Heart left ventricle (tissue), 16 donors: ENCODE data around the gene DIP2C. TPM values are rescaled to one million over a fixed set of nuclear protein-coding genes. Genes with fewer than 3 reads are reported as not detected.

Source experiments
- ATAC-seq, 4 donors: fragments of 200-7000 bp; cut with Tn5 transposase; one replicate each; pipeline ENCODE4 v1.9.1; 2020 to 2022; ENCODE audit warnings: moderate library complexity in 4 of 4, mild to moderate bottlenecking in 3 of 4, moderate number of reproducible peaks in 1 of 4
- DNase-seq, 5 donors: peaks; one replicate each; pipeline ENCODE4 v3.0.0-alpha.2; 2020
- H3K27ac ChIP-seq, 12 donors: fragments of 200-600 bp; sonication (generic) in 4 of 12; one replicate each; pipeline versions ENCODE4 v1.5.0 to v1.8.0; 2016 to 2022; ENCODE audit warnings: mild to moderate bottlenecking in 2 of 12
- H3K27me3 ChIP-seq, 9 donors: fragments of 200-600 bp; sonication (generic) in 2 of 9; one replicate each; pipeline versions ENCODE4 v1.5.1 to v1.8.0; 2016 to 2022; ENCODE audit warnings: mild to moderate bottlenecking in 3 of 9
- H3K36me3 ChIP-seq, 9 donors: fragments of 200-600 bp; sonication (generic) in 2 of 9; one replicate each; pipeline versions ENCODE4 v1.5.0 to v1.8.0; 2018 to 2022; ENCODE audit warnings: mild to moderate bottlenecking in 2 of 9
- H3K4me1 ChIP-seq, 12 donors: fragments of 200-600 bp; sonication (generic) in 4 of 12; one replicate each; pipeline versions ENCODE4 v1.5.0 to v1.8.0; 2016 to 2022; ENCODE audit warnings: mild to moderate bottlenecking in 3 of 12
- H3K4me3 ChIP-seq, 12 donors: fragments of 200-600 bp; sonication (generic) in 4 of 12; one replicate each; pipeline versions ENCODE4 v1.5.0 to v1.8.0; 2017 to 2022; ENCODE audit warnings: mild to moderate bottlenecking in 9 of 12, moderate library complexity in 4 of 12
- H3K9me3 ChIP-seq, 12 donors: fragments of 200-600 bp; sonication (generic) in 4 of 12; one replicate each; pipeline versions ENCODE4 v1.5.0 to v1.8.0; 2016 to 2022; ENCODE audit warnings: mild to moderate bottlenecking in 1 of 12
- CTCF ChIP-seq, 12 donors: fragments of 200-600 bp; sonication (generic) in 4 of 12; IDR thresholded peaks; one replicate each; pipeline versions ENCODE4 v1.5.0 to v1.8.0; 2018 to 2022; ENCODE audit warnings: antibody characterized with exemption in 12 of 12, mild to moderate bottlenecking in 5 of 12
- POLR2A ChIP-seq, 2 donors: fragments of 450-650 bp; IDR thresholded peaks; one replicate each; pipeline ENCODE4 v1.6.1; 2017; ENCODE audit warnings: antibody characterized with exemption in 2 of 2, mild to moderate bottlenecking in 2 of 2, moderate library complexity in 2 of 2
- WGBS, 4 donors: extraction: QIAGEN DNeasy Blood & Tissue Kit in 2 of 4; methylation state at CpG; one replicate each; pipeline versions ENCODE4 v1.1.5 to v1.1.7; 2013 to 2018; 5-methylcytosine and 5-hydroxymethylcytosine counted together
- intact Hi-C, 10 donors: fragments of 100-400 bp; cut with DNase I; formaldehyde crosslinking; loops; one replicate each; pipeline versions ENCODE4 v1.11.1 to v1.14.2; 2022
- polyA plus RNA-seq, 2 donors: library from polyadenylated mRNA; stranded (reverse); fragments of 200-250 nt; gene quantifications; one replicate each; pipeline ENCODE4 v1.2.3, GENCODE V29; 2013
- total RNA-seq, 9 donors: library from RNA; depleted of rRNA in 2 of 9; stranded (reverse); fragments of >200 nt in 2 of 9; fragmentation: NEBNext Ultra II Directional in 3 of 9; extraction: Animal tissue kit (Norgen Biotek cat#: 25700) in 3 of 9; gene quantifications; one replicate each; pipeline versions ENCODE4 v1.1.0 to v1.2.4, GENCODE V29; 2016 to 2023
- donor health status: ischemic (EF 13 %, LVEDD 7.1; RV severe dilation, severe dysfunction).
- donor health status: healthy with polysubstance abuse.
- donor health status: DM: no; HTN: yes; CAD: no.
- donor health status: DM: no; HTN: no; CAD: no.
- donor health status: ischemic (EF 25% LVEDD 6.9; RV normal size, moderate dysfunction).
- donor health status: ischemic (EF 25% LVEDD 5.7; RV mildly dilated, moderate dysfunction).
- donor health status: healthy.
- donor health status: DM: yes; HTN: yes; CAD: no.
- donor health status: ischemic (EF 35%, LVEDD 5.7; RV mildly dilated, moderate dysfunction).
- donor health status: nonischemic (EF 11% LVEDD 7.7; RV severe dilation, severe dysfunction).
- donor health status: DM: yes; HTN: yes; CAD: no.
- donor health status: PGD.
- donor health status: ischemic (EF 29% LVEDD 5.4; RV normal size, mild dysfunction).
- donor health status: nonischemic (EF 23%, LVEDD 6.1; RV moderate dilation, normal function).

The DIP2C gene
- total and polyA plus RNA-seq, 11 donors = 7.4 to 43.1 (median 28.5) TPM

DNA sequence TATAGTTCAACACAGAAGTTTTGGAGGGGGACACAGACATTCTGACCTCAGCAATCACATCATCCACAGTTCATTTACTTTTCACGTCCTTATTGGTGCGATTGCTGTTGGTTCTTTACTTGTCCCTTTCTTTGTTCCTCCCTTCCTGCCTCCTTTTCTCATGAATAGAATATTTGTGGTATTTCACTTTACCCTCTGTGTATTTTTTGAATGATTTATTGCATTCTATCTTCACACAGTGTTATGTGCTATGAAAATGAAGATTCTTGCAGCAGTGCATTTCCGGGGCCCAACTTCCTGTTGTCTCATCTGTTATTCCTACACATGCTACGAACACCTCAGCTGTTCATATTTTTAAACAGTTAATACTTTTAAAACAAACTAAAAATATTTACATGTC, 374.6 kb downstream of the DIP2C start:
- no peak for DNase-seq
- Histone ChIP-seq H3K4me3 (no peak overlapping the region), H3K9me3 (no peaks in the 10 kb centered on the region), H3K27me3 (no peaks in the 10 kb centered on the region), H3K36me3 (peaks cover 0 to 55% (median 13%) of the 10 kb centered on the region in 9 donors), H3K4me1 (peaks cover 0 to 12% (median 0%) of the 10 kb centered on the region in 12 donors), H3K27ac (no peak overlapping the region)
- 88 to 93% (median 91%) methylated on average over 4 of the region's 4 CpGs for WGBS, 4 donors
- intact Hi-C loops = no loop called here
- TF ChIP-seq CTCF (IDR thresholded peaks at IDR 0.05) (no peak), POLR2A (IDR thresholded peaks at IDR 0.05) (no peak)
- ATAC-seq = no peak

DNA sequence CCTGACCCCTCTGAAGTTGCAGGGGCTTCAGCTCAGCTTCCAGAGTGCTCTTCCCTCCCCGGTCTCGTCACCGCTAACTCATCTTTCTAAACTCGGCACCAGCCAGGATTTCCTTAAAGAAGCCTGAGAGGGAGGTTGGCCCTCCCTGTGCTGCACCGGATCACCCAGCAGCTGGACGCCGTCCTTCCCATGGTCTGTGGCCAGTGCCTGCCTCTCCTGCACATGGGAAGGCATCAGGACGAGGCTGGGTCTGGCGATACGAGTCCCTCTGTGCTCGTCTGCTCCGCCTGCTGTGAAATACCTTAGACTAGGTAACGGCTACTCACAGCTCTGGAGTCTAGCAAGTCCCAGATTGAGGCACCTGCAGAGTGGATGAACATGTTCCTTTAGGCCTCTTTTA, 375.1 kb downstream of the DIP2C start:
- Histone ChIP-seq H3K4me1 (peaks cover 0 to 12% (median 0%) of the 10 kb centered on the region in 12 donors), H3K36me3 (peaks cover 0 to 56% (median 16%) of the 10 kb centered on the region in 9 donors), H3K4me3 (no peak overlapping the region), H3K9me3 (no peaks in the 10 kb centered on the region), H3K27me3 (no peaks in the 10 kb centered on the region), H3K27ac (no peak overlapping the region)
- WGBS, 4 donors = 82 to 87% (median 87%) methylated on average over 12 to 13 of the region's 13 CpGs
- intact Hi-C loops = no loop called here
- no peak for TF ChIP-seq CTCF (IDR thresholded peaks at IDR 0.05)
- DNase-seq = no peak
- no peak for ATAC-seq

- Histone ChIP-seq H3K36me3 (peaks cover 0 to 55% (median 11%) of the 10 kb centered on the region in 9 donors), H3K27ac (no peak overlapping the region), H3K9me3 (no peaks in the 10 kb centered on the region), H3K27me3 (no peaks in the 10 kb centered on the region), H3K4me3 (no peak overlapping the region), H3K4me1 (peaks cover 0 to 3% (median 0%) of the 10 kb centered on the region in 12 donors)
- DNase-seq (no peak), ATAC-seq (no peak)
- 94 to 96% (median 95%) methylated on average over 14 of the region's 14 CpGs for WGBS, 4 donors
- no peak for TF ChIP-seq CTCF (IDR thresholded peaks at IDR 0.05)
- TF ChIP-seq POLR2A (IDR thresholded peaks at IDR 0.05) = no peak
- intact Hi-C loops = no loop called here
Measured at GRCh38 chr10:311901-312665, 377.4 kb downstream of the DIP2C start.

DNA sequence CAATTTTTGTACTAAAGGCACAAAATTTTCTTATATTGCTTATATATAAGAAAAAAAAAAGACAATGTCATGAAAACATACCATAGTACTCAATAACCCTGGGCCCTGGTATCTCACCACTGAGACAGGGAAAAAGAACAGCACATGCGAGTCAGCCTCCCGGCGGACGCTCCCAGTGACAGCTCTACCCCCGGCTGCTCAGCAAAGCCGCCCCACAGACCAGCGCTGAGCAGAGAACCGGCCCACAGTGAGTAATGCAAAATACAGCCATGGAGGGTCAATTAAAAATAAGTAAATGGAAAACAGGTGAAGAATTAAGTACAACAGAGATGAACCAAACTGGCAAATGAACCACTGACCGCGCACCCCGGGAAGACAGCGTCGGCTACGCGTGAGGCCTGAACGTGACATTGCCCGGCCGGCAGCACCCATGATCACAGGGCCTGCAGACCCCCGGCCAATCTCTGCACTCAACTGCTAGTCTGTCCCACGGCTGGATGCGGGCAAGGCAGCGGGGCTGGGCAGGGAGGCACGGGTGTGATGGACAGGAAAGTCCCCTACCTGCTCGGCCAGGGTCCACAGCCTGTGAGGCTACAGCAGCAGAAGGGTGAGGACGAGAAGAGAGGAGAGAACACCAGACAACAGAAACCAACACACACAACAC, 378.4 kb downstream of the DIP2C start:
- Histone ChIP-seq H3K36me3 (peaks cover 0 to 48% (median 11%) of the 10 kb centered on the region in 9 donors), H3K9me3 (no peaks in the 10 kb centered on the region), H3K27me3 (no peaks in the 10 kb centered on the region), H3K27ac (no peak overlapping the region), H3K4me3 (no peak overlapping the region), H3K4me1 (peaks cover 0 to 12% (median 4%) of the 10 kb centered on the region in 12 donors)
- ATAC-seq (no peak), DNase-seq (no peak)
- intact Hi-C loops = no loop called here
- TF ChIP-seq POLR2A (IDR thresholded peaks at IDR 0.05) = no peak
- TF ChIP-seq CTCF (IDR thresholded peaks at IDR 0.05) = no peak
- WGBS, 4 donors = 94 to 97% (median 96%) methylated on average over 25 of the region's 25 CpGs
